HepG2 (cell line): ENCODE data around the gene PA2G4. TPM values are rescaled to one million over a fixed set of nuclear protein-coding genes. Genes with fewer than 3 reads are reported as not detected.

Experiments
- BCL6 ChIP-seq: IDR thresholded peaks from 2 replicates; pipeline ENCODE4 v1.6.1; 2016; ENCODE audit warnings: missing genetic modification reagents, missing compliant biosample characterization
- CEBPB ChIP-seq: IDR thresholded peaks from 2 replicates; pipeline ENCODE4 v1.6.1; 2011; ENCODE audit warnings: low read depth, low read length, improper control_type of control experiment, borderline replicate concordance
- DZIP1 ChIP-seq: sonication (generic); formaldehyde crosslinking; IDR thresholded peaks from 2 replicates; pipeline ENCODE4 v1.5.0; 2020; ENCODE audit warnings: mild to moderate bottlenecking, missing genetic modification reagents
- HDAC2 ChIP-seq: sonication (generic); formaldehyde crosslinking; IDR thresholded peaks from 2 replicates; pipeline ENCODE4 v1.4.0; 2020; ENCODE audit warnings: missing genetic modification reagents
- HMG20A ChIP-seq: IDR thresholded peaks from 2 replicates; pipeline ENCODE4 v1.6.1; 2016; ENCODE audit warnings: borderline replicate concordance
- MEIS2 ChIP-seq: sonication (generic); formaldehyde crosslinking; IDR thresholded peaks from 2 replicates; pipeline ENCODE4 v1.9.0; 2021; ENCODE audit warnings: mild to moderate bottlenecking, missing genetic modification reagents
- NFE2 ChIP-seq: sonication (generic); formaldehyde crosslinking; IDR thresholded peaks from 2 replicates; pipeline ENCODE4 v1.4.0; 2020; ENCODE audit warnings: missing genetic modification reagents
- NFYB ChIP-seq: sonication (generic); formaldehyde crosslinking; IDR thresholded peaks from 2 replicates; pipeline ENCODE4 v1.4.0; 2020; ENCODE audit warnings: missing genetic modification reagents
- NR2F2 ChIP-seq: IDR thresholded peaks from 2 replicates; pipeline ENCODE4 v1.6.1; 2012; ENCODE audit warnings: low read depth, inconsistent platforms, borderline replicate concordance
- SIX4 ChIP-seq: sonication (generic); formaldehyde crosslinking; IDR thresholded peaks from 2 replicates; pipeline ENCODE4 v1.4.0; 2020; ENCODE audit warnings: missing genetic modification reagents
- SKIL ChIP-seq: sonication (generic); formaldehyde crosslinking; IDR thresholded peaks from 2 replicates; pipeline ENCODE4 v1.8.0; 2022; ENCODE audit warnings: missing genetic modification reagents, mild to moderate bottlenecking, moderate library complexity, borderline replicate concordance
- ZHX1 ChIP-seq: sonication (generic); formaldehyde crosslinking; IDR thresholded peaks from 2 replicates; pipeline ENCODE4 v1.8.1; 2022; ENCODE audit warnings: low read depth, mild to moderate bottlenecking, missing genetic modification reagents
- ZMYM2 ChIP-seq: sonication (generic); formaldehyde crosslinking; IDR thresholded peaks from 2 replicates; pipeline ENCODE4 v1.8.0; 2022; ENCODE audit warnings: mild to moderate bottlenecking, missing genetic modification reagents
- ZNF138 ChIP-seq: sonication (generic); formaldehyde crosslinking; IDR thresholded peaks from 2 replicates; pipeline ENCODE4 v1.5.0; 2020; ENCODE audit warnings: mild to moderate bottlenecking, low read depth, missing genetic modification reagents
- ZNF160 ChIP-seq: sonication (generic); formaldehyde crosslinking; IDR thresholded peaks from 2 replicates; pipeline ENCODE4 v1.8.0; 2022; ENCODE audit warnings: mild to moderate bottlenecking, inconsistent platforms, missing genetic modification reagents
- ZNF251 ChIP-seq: sonication (generic); formaldehyde crosslinking; IDR thresholded peaks from 2 replicates; pipeline ENCODE4 v1.9.0; 2021; ENCODE audit warnings: mild to moderate bottlenecking, missing genetic modification reagents
- ZNF724P ChIP-seq: sonication (generic); formaldehyde crosslinking; IDR thresholded peaks from 2 replicates; pipeline ENCODE4 v1.8.0; 2022; ENCODE audit warnings: missing genetic modification reagents, borderline replicate concordance
- ZNF770 ChIP-seq: sonication (generic); formaldehyde crosslinking; IDR thresholded peaks from 2 replicates; pipeline ENCODE4 v1.5.0; 2020; ENCODE audit warnings: mild to moderate bottlenecking, missing genetic modification reagents
- ZNF841 ChIP-seq: sonication (generic); formaldehyde crosslinking; IDR thresholded peaks from 2 replicates; pipeline ENCODE4 v1.8.1; 2023; ENCODE audit warnings: missing genetic modification reagents, borderline replicate concordance
- polyA plus RNA-seq, 8 experiments: library from polyadenylated mRNA; depleted of rRNA in 3 of 8; stranded (reverse) in 7 of 8; unstranded in 1 of 8; fragments of >200 nt; fragmentation: Illumina TruSeq in 4 of 8; extraction: Trizol in 4 of 8; gene quantifications; 2 replicates each; pipeline versions ENCODE4 v1.2.1 to v1.2.3, GENCODE V29; 2011 to 2016; ENCODE audit warnings: low read depth in 4 of 8, missing spikeins in 1 of 8, mixed read lengths in 1 of 8; ENCODE audit not compliant: insufficient read depth in 1 of 8
- total RNA-seq, 5 experiments: library from RNA; depleted of rRNA; stranded (reverse); fragments of >200 nt; fragmentation: Illumina TruSeq; extraction: Trizol; gene quantifications; 2 replicates each; pipeline ENCODE4 v1.2.3, GENCODE V29; 2016; ENCODE audit warnings: low read depth in 1 of 5

The PA2G4 gene
- total and polyA plus RNA-seq, 2 of the 13 experiments (the other 11 are each of a cell fraction or from before 2014, with no cell fraction given), result 147 to 240 TPM

GRCh38 chr12:56078931-56079722 is 25.2 kb upstream of the PA2G4 start (continued):
- TF ChIP-seq SKIL (CRISPR knock-in tag) (no peak), SIX4 (CRISPR knock-in tag) (no peak), ZNF160 (CRISPR knock-in tag) (no peak; the same call in 1 of the 2 replicates), NFYB (CRISPR knock-in tag) (no peak), ZNF138 (CRISPR knock-in tag) (no peak), MEIS2 (CRISPR knock-in tag) (peak; percentile 60; the same call in 1 of the 2 replicates), CEBPB (no peak), ZHX1 (CRISPR knock-in tag) (peak; percentile 36; the same call in 1 of the 2 replicates), ZMYM2 (no peak), ZNF841 (CRISPR knock-in tag) (no peak), NR2F2 (no peak), NFE2 (CRISPR knock-in tag) (no peak), HDAC2 (CRISPR knock-in tag) (peak; percentile 41; the same call in 1 of the 2 replicates), BCL6 (peak; percentile 40; the same call in 1 of the 2 replicates), ZNF770 (CRISPR knock-in tag) (peak; percentile 71), ZNF724P (CRISPR knock-in tag) (no peak), ZNF251 (CRISPR knock-in tag) (no peak), HMG20A (no peak), DZIP1 (CRISPR knock-in tag) (no peak)
